ENCODE measurements around the gene FRS3.
A peak's percentile ranks its signal among the peaks of the same experiment; 100 is the strongest.

FRS3 gene

GRCh38 chr6:41790045-41790444 is 10.3 kb upstream of the FRS3 start:
- DNase-seq, result no peak

GRCh38 chr6:41789390-41789724 is 9.7 kb upstream of the FRS3 start:
- DNase-seq, result no peak

GRCh38 chr6:41787219-41787917 is 7.7 kb upstream of the FRS3 start, which contains the start of gene TOMM6:
Gene TOMM6 (plus strand): TSS chr6:41787694. CDS start chr6:41787698, 4 bp downstream.
- DNase-seq, result peak; percentile 96

- DNase-seq, result peak; percentile 91
These were observed 6.9 kb upstream of the FRS3 start for GRCh38 chr6:41786451-41787218.

DNA sequence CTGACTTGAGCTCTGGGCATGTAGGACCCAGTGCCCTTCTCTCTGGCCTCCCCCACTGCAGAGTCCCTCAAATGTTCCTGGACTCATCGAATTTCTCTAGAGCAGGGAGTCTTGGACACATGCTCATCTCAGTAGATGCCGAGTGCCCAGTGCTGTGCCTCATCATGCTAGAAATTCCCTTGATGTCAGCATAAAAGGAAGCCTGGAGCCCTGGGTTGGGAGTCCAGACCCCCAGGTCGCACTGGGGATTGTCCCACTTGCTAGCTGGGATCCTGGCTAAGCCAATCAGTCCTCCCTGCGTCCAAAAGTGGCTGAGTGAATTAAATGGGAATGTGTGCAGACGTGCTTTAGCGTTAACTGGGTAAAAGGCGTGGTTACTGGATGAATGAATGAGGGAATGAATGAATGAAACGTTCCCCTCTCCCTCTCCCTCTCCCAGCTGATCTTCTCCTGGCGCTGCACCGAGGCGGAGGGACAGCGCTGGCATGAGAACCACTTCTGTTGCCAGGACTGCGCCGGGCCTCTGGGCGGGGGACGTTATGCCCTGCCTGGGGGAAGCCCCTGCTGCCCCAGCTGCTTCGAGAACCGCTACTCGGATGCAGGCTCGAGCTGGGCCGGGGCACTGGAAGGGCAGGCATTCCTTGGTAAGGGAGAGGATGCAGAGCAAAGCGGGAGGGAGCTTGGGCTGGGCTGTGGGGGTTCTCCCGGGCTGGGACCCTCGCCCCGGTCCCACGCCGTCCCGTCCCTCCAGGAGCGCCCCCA is 6.2 kb upstream of the FRS3 start:
- DNase-seq, result no peak

- DNase-seq, result no peak
These were observed 5.6 kb upstream of the FRS3 start for GRCh38 chr6:41785254-41785653.

DNA sequence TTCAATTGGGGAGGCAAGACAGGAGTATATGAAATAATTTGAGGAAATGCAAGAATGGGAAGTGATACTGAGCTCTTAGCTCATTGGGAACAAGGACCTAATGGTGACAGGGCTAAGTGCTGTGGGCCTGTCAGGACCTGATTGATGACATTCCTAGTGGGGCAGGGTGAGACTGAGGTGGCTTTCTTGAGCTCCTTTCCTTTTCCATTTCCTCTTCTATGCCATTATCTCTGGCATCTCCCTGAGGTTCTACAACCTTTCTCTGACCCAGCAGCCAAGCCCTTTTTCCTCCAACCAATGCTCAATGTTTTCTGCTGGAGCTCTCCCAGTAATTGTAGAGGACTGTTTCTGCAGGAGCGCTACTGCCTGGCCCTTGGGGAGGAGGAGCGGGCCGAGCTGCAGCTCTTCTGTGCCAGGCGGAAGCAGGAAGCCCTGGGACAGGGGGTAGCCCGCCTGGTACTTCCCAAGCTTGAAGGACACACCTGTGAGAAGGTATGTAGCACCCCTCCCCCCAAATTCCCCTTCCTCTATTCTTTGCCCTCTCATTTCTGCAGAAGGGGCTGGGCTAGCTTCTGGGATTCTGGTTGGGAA is 5.0 kb upstream of the FRS3 start:
- DNase-seq, result no peak

DNA sequence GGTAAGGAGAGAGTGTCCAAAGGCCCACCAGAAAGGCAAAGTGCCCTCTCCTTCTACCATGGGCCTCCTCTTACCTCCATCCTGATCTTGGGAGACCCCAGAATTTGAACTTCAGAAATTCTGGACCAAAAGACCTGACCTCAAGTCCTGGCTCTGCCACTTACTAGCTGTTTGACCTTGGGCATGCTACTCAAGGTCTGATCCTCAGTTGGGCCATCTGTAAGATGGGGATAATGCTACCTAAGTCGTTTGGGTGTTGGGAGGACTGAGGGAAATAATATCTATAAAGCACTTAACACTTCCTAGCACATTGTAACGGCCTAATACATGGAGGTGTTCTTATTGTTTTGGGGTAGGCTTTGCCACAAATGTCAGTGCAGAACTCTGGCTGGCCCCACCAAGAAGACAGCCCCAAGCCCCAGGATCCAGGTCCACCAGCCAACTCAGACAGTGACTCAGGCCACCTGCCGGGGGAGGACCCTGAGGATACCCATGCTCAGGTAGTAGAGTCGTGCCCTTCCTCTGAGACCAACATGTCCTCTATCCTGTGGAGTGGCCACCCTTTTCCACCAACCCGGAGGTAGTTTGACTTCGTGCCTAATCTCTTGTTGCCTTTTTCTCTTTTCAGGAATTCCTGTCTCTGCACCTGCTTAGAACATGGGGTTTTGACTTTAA is 3.5 kb upstream of the FRS3 start:
- no peak for DNase-seq

GRCh38 chr6:41781366-41781730 is 1.6 kb upstream of the FRS3 start:
- DNase-seq, result no peak

- DNase-seq, result peak; percentile 57
These were observed 1.1 kb upstream of the FRS3 start, which contains the start of gene PRICKLE4 for GRCh38 chr6:41780551-41781365. Gene PRICKLE4 (plus strand): TSS chr6:41780782. CDS start chr6:41783474, 2,692 bp downstream.

GRCh38 chr6:41779336-41779735 is 364 bp downstream of the FRS3 start:
- no peak for DNase-seq

DNA sequence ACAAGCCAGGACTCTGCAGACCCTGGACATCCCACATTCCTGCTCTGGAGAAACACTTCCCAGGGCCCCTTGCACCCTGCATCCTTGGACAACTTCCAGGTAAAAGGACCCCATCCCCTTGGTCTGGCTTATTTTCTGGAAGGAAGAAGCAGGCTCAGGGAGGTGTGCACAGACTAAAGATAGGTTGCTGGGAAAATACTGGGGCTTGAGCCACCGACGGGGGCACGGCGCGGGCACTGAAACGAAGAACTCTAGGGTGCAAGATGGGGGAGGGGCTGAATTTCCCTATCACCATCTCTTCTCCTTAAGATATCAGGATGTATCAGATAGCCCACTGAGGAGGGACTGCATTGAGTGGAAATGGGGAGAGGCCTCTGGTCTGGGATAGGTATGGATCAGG is 805 bp downstream of the FRS3 start:
- no peak for DNase-seq

DNA sequence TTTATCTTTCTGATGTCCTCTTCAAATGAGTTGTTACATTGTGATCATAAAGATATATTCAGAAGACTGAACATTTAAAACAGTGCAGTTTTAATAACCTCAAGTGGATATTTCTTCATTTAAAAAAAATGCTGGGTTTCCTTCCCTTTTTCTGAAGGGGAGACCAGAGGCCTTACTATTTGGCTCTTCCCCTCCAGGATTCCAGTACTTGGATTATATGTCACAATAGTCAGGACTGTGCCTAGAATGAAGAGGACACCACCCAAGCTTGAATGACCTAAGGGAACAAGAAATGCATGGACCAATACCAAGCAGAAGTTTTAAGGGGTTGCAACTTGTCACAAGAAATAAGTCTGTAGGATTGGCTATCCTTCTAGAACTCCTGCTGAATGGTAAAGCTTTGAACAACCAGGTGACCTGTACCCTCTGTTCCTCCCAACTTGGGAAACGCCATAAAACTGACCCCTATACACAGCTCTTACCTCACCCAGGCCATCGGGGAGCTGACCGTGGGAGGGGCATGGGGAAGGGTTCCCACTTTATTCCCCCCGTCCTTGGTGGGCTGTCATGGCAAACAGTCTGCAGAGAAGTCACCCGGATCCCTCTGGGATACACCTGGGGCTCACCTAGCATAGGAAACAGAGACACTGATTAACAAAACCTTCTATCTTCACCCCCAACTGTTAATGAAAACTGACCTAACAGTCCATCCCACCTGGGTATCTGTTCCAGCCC is 2.0 kb downstream of the FRS3 start:
- DNase-seq, result no peak

DNA sequence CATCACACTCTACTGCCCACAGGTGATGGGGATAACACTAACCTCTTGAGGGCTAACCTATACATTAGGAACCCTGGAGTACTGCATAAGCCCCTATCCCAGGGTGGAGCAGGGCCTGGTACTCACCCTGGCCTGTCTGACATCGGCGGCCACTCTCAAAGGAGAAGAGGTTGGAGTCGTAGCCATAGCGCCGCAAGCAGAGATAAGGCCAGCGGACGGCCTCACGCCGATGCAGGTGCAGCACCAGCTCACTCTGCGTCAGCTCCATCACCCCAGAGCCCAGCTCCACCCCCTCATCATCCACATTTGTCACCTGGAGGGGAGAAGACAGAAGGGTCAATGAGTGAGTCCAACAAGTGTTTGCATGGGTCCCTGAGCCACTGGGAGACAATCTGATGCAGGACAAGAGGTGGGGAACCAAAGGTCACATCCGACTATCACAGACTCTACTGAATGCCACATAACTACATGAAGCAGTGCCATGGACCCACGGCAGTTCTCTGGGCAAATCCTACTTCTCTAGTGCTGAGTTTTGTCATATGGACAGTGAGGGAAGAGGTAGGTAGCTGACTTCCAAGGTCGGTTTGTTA is 4.3 kb downstream of the FRS3 start:
- DNase-seq, result no peak

GRCh38 chr6:41774841-41775240 is 4.9 kb downstream of the FRS3 start:
- DNase-seq, result no peak

DNA sequence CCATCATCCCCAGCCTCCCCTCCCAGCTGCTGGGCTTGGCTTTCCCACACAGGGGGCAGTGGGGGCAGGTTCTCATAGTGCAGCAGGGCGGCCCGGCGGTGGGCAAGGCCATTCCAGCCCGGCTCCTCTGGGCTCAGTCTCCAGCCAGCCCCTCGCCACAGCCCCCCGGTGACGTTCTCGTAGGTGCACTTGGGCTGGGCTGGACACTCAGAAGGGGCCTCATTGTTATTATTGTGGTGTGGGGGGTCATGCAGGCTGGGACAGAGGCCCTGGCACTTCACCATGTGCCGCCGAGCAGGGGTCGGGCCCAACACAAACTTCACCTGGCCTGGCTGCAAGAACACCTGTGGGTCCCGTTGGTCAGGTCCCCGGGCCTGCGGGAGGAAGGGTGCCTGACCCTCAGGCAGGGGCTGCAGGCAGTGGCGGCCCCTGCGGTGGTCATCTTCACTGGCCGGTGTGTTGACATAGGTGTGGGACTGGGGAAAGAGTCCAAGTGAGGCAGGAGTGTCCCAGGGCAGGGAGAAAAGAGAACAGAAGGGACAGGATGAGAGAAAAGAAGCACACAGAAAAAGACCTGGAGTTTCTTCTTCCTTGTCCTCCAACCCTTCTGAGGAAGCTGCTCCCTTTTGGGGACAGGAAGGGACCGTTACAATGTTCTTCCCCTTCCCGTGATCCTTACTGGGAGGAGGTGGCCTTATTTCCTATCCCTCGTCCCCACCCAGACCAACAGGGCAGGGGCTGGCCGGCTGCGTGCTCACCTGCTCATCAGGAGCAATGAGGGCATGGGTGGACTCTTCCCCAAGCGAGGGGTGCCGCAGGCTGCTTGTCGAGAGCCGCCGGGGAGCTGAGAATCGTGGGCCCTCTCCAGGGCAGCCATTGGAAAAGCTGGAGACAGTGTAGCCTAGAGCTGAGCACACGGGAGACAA is 8.4 kb downstream of the FRS3 start:
- no peak for DNase-seq

DNA sequence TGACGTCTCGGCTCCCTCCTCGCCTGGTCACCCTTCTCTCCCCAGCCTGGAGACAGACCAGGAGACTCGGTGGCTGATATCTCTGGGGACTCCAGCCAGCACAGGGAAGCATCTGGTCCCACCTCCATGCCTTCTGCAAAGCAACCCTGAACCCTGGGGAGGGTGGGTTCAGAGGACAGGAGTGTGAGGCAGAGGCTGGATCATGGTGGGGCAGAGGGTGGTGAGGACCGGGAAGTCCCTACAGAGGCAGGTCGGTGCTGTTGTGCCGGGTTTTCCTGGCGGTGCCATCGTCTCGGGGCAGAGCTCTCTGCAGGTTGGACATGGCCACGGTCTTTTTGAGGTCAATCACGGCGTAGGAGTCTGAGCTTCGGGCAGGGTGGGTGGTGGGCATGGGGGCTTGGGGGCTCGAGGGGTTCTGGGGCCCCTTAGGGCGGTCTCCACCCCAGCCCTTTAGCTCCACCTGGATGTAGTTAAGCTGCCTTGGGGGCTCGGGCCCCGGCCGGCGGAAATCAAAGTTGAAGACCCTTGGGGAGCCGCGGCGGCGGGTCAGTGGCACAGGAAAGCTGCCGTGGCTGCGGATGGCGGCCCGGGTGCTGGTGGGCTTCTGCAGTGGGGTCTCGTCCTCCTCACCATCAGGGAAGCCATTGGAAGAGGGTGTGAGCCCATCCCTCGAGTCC is 9.2 kb downstream of the FRS3 start:
- no peak for DNase-seq

GRCh38 chr6:41769376-41769775 is 10.3 kb downstream of the FRS3 start:
- no peak for DNase-seq

All from left hindlimb (tissue), 1 donor.